Sigmoid colon (tissue), 7 donors: ENCODE data around the gene PLAC8. TPM values are rescaled to one million over a fixed set of nuclear protein-coding genes. Genes with fewer than 3 reads are reported as not detected.

Experiments used
- DNase-seq: peaks from one replicate; pipeline ENCODE4 v3.0.0-alpha.2; 2019
- H3K27ac ChIP-seq, 4 donors: fragments of 200-600 bp; sonication (generic); one replicate each; pipeline ENCODE4 v1.5.1; 2016 to 2019; ENCODE audit warnings: mild to moderate bottlenecking in 1 of 4
- H3K27me3 ChIP-seq, 3 donors: fragments of 200-600 bp; sonication (generic); one replicate each; pipeline ENCODE4 v1.5.1; 2019; ENCODE audit warnings: mild to moderate bottlenecking in 1 of 3
- H3K36me3 ChIP-seq, 4 donors: fragments of 200-600 bp; sonication (generic); one replicate each; pipeline ENCODE4 v1.5.1; 2016 to 2019
- H3K4me1 ChIP-seq, 4 donors: fragments of 200-600 bp; sonication (generic); one replicate each; pipeline ENCODE4 v1.5.1; 2017 to 2019
- H3K4me3 ChIP-seq, 4 donors: fragments of 200-600 bp; sonication (generic); one replicate each; pipeline ENCODE4 v1.5.1; 2017 to 2019; ENCODE audit warnings: mild to moderate bottlenecking in 2 of 4, moderate library complexity in 1 of 4
- H3K9me3 ChIP-seq, 4 donors: fragments of 200-600 bp in 3 of 4; sonication (generic) in 3 of 4; one replicate each; pipeline versions ENCODE4 v1.5.1 to v1.6.1; 2013 to 2019
- EP300 ChIP-seq, 4 donors: sonication (generic); formaldehyde crosslinking; IDR thresholded peaks; one replicate each; pipeline ENCODE4 v1.6.1; 2017; ENCODE audit warnings: antibody characterized with exemption in 4 of 4
- POLR2A ChIP-seq, 2 donors: fragments of 450-650 bp; IDR thresholded peaks; one replicate each; pipeline ENCODE4 v1.6.1; 2016; ENCODE audit warnings: antibody characterized with exemption in 2 of 2, mild to moderate bottlenecking in 2 of 2, moderate library complexity in 2 of 2
- POLR2AphosphoS5 ChIP-seq, 4 donors: sonication (generic); formaldehyde crosslinking; IDR thresholded peaks; one replicate each; pipeline ENCODE4 v1.6.1; 2017; ENCODE audit warnings: antibody characterized with exemption in 4 of 4
- WGBS, 2 donors: extraction: QIAGEN DNeasy Blood & Tissue Kit; methylation state at CpG; one replicate each; pipeline ENCODE4 v1.1.7; 2013; 5-methylcytosine and 5-hydroxymethylcytosine counted together
- intact Hi-C: fragments of 100-400 bp; cut with DNase I; formaldehyde crosslinking; loops from one replicate; pipeline ENCODE4 v1.15.1; 2023
- polyA plus RNA-seq, 3 donors: library from polyadenylated mRNA; stranded (reverse); fragments of 200-250 nt; gene quantifications; one replicate each; pipeline ENCODE4 v1.2.3, GENCODE V29; 2013
- total RNA-seq, 4 donors: library from RNA; depleted of rRNA; stranded (reverse); fragments of >200 nt; gene quantifications; one replicate each; pipeline ENCODE4 v1.1.0, GENCODE V29; 2016
- TF ChIP-seq, protein P1 (sequence below), 4 experiments: fragments of 450-650 bp in 3 of 4; fragments of 200-600 bp in 1 of 4; IDR thresholded peaks; one replicate each; pipeline ENCODE4 v1.5.1; 2016 to 2019; ENCODE audit warnings: antibody characterized with exemption in 4 of 4, mild to moderate bottlenecking in 3 of 4, moderate library complexity in 2 of 4
- donor health status: healthy with polysubstance abuse.
- donor health status: Bipolar disorder and iron deficiency.
- donor health status: healthy.

Gene PLAC8
- total and polyA plus RNA-seq, 7 donors = 0.71 to 1,311 (median 4.2) TPM

DNA sequence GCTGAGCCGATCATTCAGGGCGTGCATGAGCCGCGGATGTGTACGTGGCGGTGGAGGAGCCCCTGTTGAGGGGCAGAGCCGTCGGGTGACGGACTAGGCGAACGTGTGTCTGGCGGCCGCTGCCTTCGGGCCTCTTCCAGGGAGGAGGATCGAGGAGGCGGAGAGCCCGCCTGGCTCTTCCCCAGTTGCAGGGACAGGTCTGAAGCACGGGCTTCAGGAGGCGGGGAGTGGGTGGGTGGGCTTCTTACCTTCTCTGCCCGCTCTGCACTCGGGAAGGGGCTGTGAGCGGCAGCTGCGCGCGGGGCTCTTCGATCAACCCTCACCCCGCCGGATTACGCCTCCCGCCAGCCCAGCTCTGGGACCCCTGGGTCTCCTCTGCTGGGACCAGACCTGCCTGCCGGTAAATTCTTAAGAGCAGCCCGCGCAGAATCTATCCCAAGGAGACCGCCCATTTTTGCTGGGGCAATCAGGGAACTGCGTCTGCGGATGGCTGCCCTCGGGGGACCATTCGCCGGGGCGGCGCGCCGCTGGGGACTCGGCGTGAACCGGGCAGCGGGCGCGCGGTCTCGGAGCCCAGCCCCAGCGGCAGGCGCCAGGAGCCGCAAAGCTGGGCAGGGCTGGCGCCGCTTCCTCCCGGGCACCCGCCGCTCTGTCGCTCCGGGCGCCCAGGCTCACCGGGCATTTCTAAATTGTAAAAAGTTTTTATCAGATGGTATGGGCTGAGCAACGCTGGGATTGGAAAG, 4.9 kb downstream of the PLAC8 start:
- DNase-seq = peak; percentile 68
- no peaks in the 10 kb centered on the region for H3K36me3 ChIP-seq
- H3K4me1 ChIP-seq = peaks cover 0 to 12% (median 7%) of the 10 kb centered on the region in 4 donors
- intact Hi-C loops = loop anchor here (5.0 kb wide), 1 partner anchor 37 kb away; no protein-coding TSS in a partner anchor
- H3K4me3 ChIP-seq = peak overlapping the region; percentile 35 to 67 (median 56)
- no peaks in the 10 kb centered on the region for H3K27me3 ChIP-seq
- H3K27ac ChIP-seq = peak overlapping the region; percentile 37 to 65 (median 44)
- no peak for TF ChIP-seq POLR2A (IDR thresholded peaks at IDR 0.05)
- TF ChIP-seq, protein P1, sequence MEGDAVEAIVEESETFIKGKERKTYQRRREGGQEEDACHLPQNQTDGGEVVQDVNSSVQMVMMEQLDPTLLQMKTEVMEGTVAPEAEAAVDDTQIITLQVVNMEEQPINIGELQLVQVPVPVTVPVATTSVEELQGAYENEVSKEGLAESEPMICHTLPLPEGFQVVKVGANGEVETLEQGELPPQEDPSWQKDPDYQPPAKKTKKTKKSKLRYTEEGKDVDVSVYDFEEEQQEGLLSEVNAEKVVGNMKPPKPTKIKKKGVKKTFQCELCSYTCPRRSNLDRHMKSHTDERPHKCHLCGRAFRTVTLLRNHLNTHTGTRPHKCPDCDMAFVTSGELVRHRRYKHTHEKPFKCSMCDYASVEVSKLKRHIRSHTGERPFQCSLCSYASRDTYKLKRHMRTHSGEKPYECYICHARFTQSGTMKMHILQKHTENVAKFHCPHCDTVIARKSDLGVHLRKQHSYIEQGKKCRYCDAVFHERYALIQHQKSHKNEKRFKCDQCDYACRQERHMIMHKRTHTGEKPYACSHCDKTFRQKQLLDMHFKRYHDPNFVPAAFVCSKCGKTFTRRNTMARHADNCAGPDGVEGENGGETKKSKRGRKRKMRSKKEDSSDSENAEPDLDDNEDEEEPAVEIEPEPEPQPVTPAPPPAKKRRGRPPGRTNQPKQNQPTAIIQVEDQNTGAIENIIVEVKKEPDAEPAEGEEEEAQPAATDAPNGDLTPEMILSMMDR (IDR thresholded peaks at IDR 0.05) = no peak
- TF ChIP-seq EP300 (IDR thresholded peaks at IDR 0.05) = no peak
- TF ChIP-seq POLR2AphosphoS5 (IDR thresholded peaks at IDR 0.05) = no peak
- WGBS, 2 donors = 1% methylated on average over 64 of the region's 64 CpGs
- no peaks in the 10 kb centered on the region for H3K9me3 ChIP-seq

DNA sequence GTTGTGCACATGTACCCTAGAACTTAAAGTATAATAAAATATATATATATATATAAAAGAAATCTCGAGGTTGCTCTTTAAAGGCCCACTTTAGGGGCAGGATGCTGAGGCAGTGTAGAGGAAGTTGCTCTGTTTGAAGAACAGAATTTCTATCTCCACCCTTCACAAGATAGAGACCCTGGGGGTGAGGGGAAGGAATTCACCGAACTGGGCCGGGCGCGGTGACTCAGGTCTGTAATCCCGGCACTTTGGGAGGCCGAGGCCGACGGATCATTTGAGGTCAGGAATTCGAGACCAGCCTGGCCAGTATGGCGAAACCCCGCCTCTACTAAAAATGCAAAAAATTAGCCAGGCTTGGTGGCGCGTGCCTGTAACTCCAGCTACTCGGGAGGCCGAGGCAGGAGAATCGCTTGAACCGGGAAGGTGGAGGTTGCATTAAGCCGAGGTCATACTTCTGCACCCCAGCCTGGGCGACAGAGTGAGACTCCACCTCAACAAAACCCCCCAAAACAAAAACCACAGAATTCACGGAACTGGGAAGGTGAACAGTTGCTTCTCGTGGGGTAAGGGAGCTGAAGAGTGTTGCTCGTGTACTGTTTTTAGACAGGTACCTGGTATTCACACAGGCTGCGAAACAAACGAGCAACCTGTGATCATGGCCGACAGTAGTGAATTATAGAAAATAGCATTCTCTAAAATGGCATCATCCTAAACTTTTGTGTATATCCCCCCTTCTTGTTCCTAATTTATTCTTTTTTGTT, 6.2 kb downstream of the PLAC8 start:
- peaks cover 0 to 12% (median 7%) of the 10 kb centered on the region in 4 donors for H3K4me1 ChIP-seq
- no peak overlapping the region for H3K27ac ChIP-seq
- DNase-seq = no peak
- no peaks in the 10 kb centered on the region for H3K36me3 ChIP-seq
- no peaks in the 10 kb centered on the region for H3K27me3 ChIP-seq
- intact Hi-C loops = no loop called here
- H3K4me3 ChIP-seq = no peak overlapping the region
- TF ChIP-seq, protein P1 (IDR thresholded peaks at IDR 0.05) = no peak
- no peak for TF ChIP-seq POLR2AphosphoS5 (IDR thresholded peaks at IDR 0.05)
- TF ChIP-seq POLR2A (IDR thresholded peaks at IDR 0.05) = no peak
- no peak for TF ChIP-seq EP300 (IDR thresholded peaks at IDR 0.05)
- WGBS, 2 donors = 77 to 92% methylated on average over 26 of the region's 26 CpGs
- no peaks in the 10 kb centered on the region for H3K9me3 ChIP-seq

DNA sequence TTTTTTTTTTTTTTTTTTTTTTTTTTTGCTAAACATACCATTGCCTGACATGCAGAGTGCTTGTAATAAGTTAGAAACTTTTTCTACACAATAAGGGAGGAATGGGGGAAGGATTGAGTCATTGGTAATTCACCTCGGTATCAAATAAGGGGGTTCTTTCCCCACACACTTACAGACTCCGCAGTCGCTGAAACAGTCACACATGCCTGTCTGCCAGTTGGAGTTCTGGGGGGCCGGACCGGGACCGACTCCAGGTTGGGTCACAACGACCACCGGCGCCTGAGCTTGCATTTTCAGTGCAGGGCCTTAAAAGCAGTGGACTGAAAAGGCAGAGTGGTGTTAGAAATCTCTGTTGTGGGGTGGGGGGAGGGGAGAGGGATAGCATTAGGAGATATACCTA, 6.9 kb downstream of the PLAC8 start:
- Histone ChIP-seq H3K4me1 (peaks cover 0 to 12% (median 7%) of the 10 kb centered on the region in 4 donors), H3K9me3 (no peaks in the 10 kb centered on the region), H3K36me3 (no peaks in the 10 kb centered on the region), H3K27ac (no peak overlapping the region), H3K4me3 (no peak overlapping the region), H3K27me3 (no peaks in the 10 kb centered on the region)
- TF ChIP-seq POLR2A (IDR thresholded peaks at IDR 0.05) = no peak
- TF ChIP-seq, protein P1 (IDR thresholded peaks at IDR 0.05) = no peak
- TF ChIP-seq EP300 (IDR thresholded peaks at IDR 0.05) = no peak
- no peak for TF ChIP-seq POLR2AphosphoS5 (IDR thresholded peaks at IDR 0.05)
- no peak for DNase-seq
- 85 to 93% methylated on average over 9 of the region's 9 CpGs for WGBS, 2 donors
- intact Hi-C loops = no loop called here

DNA sequence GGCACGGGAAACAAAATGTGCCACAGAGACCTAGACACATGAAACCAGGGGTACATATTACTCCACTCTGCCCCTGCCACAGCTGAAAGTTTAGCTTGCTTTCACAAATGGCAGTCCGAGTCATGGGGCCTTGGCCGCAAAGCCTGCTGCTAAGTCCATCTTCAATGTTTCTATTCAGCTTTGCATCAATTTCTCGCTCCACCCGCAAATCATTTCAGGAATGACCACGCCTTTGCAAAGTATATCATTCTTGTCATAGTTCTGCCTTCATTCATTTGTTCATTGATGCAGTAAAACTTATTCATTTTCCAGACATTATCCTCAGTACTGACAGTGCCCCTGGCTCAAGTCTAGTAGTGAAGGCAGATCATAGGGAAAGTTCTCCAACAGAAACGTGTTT, 9.5 kb downstream of the PLAC8 start:
- no peak overlapping the region for H3K4me3 ChIP-seq
- TF ChIP-seq, protein P1 (IDR thresholded peaks at IDR 0.05) = no peak
- TF ChIP-seq POLR2A (IDR thresholded peaks at IDR 0.05) = no peak
- no peak for TF ChIP-seq POLR2AphosphoS5 (IDR thresholded peaks at IDR 0.05)
- no peak for TF ChIP-seq EP300 (IDR thresholded peaks at IDR 0.05)
- H3K36me3 ChIP-seq = no peaks in the 10 kb centered on the region
- peaks cover 0 to 6% (median 3%) of the 10 kb centered on the region in 4 donors for H3K4me1 ChIP-seq
- no peaks in the 10 kb centered on the region for H3K9me3 ChIP-seq
- H3K27ac ChIP-seq = no peak overlapping the region
- WGBS, 2 donors = 92 to 97% methylated on average over 7 of the region's 7 CpGs
- H3K27me3 ChIP-seq = no peaks in the 10 kb centered on the region
- DNase-seq = no peak
- intact Hi-C loops = no loop called here
